ENCODE measurements around the gene ING5. TPM values are rescaled to one million over a fixed set of nuclear protein-coding genes. Genes with fewer than 3 reads are reported as not detected.

The ING5 gene
- polyA plus RNA-seq, 1 experiment, result 27.0 TPM

DNA sequence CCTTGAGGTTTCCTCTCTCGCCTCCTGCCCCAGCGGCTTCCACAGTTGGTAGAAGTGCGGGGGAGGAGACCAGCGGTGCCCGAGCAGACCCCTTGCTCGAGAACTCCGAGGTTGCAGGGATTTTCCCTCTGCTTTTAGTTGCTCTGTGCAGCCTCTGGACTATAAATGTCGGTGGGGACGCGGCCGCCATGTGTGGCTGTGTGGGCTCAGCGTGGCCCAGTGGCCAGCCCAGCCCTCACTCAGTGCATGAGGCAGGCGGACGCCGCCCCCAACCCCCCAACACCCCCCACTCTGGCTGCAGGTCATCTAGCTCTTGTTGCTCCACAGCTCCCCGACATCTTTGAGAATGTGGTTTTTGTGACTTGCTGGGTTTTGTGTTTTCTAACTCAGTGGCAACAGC, 17.3 kb downstream of the ING5 start:
- Histone ChIP-seq H3K27me3 (ENCODE audit: control insufficient read depth, insufficient read depth, low read length) (no peaks in the 10 kb centered on the region), H3K4me3 (ENCODE audit: low read depth, low read length) (no peak overlapping the region), H3K36me3 (ENCODE audit: control insufficient read depth, insufficient read depth, low read length) (peaks cover 32% of the 10 kb centered on the region)
- ChIA-PET POLR2A (no interaction called here), CTCF (interaction anchor here (2.1 kb wide), 1 partner anchor 16 kb away, joined by 5 read pairs; no protein-coding TSS in a partner anchor)
- no peak for DNase-seq (ENCODE audit: low read depth)
- TF ChIP-seq, protein P1, sequence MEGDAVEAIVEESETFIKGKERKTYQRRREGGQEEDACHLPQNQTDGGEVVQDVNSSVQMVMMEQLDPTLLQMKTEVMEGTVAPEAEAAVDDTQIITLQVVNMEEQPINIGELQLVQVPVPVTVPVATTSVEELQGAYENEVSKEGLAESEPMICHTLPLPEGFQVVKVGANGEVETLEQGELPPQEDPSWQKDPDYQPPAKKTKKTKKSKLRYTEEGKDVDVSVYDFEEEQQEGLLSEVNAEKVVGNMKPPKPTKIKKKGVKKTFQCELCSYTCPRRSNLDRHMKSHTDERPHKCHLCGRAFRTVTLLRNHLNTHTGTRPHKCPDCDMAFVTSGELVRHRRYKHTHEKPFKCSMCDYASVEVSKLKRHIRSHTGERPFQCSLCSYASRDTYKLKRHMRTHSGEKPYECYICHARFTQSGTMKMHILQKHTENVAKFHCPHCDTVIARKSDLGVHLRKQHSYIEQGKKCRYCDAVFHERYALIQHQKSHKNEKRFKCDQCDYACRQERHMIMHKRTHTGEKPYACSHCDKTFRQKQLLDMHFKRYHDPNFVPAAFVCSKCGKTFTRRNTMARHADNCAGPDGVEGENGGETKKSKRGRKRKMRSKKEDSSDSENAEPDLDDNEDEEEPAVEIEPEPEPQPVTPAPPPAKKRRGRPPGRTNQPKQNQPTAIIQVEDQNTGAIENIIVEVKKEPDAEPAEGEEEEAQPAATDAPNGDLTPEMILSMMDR (IDR thresholded peaks at IDR 0.05; ENCODE audit: insufficient read depth, low read depth, low read length), result no peak

- no peak overlapping the region for H3K4me3 ChIP-seq (ENCODE audit: low read depth, low read length)
- POLR2A ChIA-PET, result no interaction called here
- CTCF ChIA-PET, result no interaction called here
- TF ChIP-seq, protein P1 (IDR thresholded peaks at IDR 0.05; ENCODE audit: insufficient read depth, low read depth, low read length), result no peak
- no peaks in the 10 kb centered on the region for H3K27me3 ChIP-seq (ENCODE audit: control insufficient read depth, insufficient read depth, low read length)
- no peak for DNase-seq (ENCODE audit: low read depth)
- peaks cover 31% of the 10 kb centered on the region for H3K36me3 ChIP-seq (ENCODE audit: control insufficient read depth, insufficient read depth, low read length)
Observed at GRCh38 chr2:241720099-241720498, 18.3 kb downstream of the ING5 start.

GRCh38 chr2:241720560-241720959, 18.7 kb downstream of the ING5 start:
- Histone ChIP-seq H3K4me3 (ENCODE audit: low read depth, low read length) (no peak overlapping the region), H3K27me3 (ENCODE audit: control insufficient read depth, insufficient read depth, low read length) (no peaks in the 10 kb centered on the region), H3K36me3 (ENCODE audit: control insufficient read depth, insufficient read depth, low read length) (peaks cover 31% of the 10 kb centered on the region)
- TF ChIP-seq, protein P1 (IDR thresholded peaks at IDR 0.05; ENCODE audit: insufficient read depth, low read depth, low read length), result no peak
- no peak for DNase-seq (ENCODE audit: low read depth)
- ChIA-PET CTCF (interaction anchor here (2.1 kb wide), 1 partner anchor 18 kb away, joined by 8 read pairs; the partner anchor contains the start of gene ING5), POLR2A (no interaction called here)

GRCh38 chr2:241721852-241722251, 20.0 kb downstream of the ING5 start:
- CTCF ChIA-PET, result interaction anchor here (0.6 to 2.1 kb wide), 5 partner anchors 10 to 157 kb away, joined by 3 to 8 read pairs (median 3); partner anchors contain the start of genes D2HGDH and ING5
- no peak overlapping the region for H3K4me3 ChIP-seq (ENCODE audit: low read depth, low read length)
- no peaks in the 10 kb centered on the region for H3K27me3 ChIP-seq (ENCODE audit: control insufficient read depth, insufficient read depth, low read length)
- TF ChIP-seq, protein P1 (IDR thresholded peaks at IDR 0.05; ENCODE audit: insufficient read depth, low read depth, low read length), result no peak
- POLR2A ChIA-PET, result no interaction called here
- H3K36me3 ChIP-seq (ENCODE audit: control insufficient read depth, insufficient read depth, low read length), result peaks cover 31% of the 10 kb centered on the region
- no peak for DNase-seq (ENCODE audit: low read depth)

DNA sequence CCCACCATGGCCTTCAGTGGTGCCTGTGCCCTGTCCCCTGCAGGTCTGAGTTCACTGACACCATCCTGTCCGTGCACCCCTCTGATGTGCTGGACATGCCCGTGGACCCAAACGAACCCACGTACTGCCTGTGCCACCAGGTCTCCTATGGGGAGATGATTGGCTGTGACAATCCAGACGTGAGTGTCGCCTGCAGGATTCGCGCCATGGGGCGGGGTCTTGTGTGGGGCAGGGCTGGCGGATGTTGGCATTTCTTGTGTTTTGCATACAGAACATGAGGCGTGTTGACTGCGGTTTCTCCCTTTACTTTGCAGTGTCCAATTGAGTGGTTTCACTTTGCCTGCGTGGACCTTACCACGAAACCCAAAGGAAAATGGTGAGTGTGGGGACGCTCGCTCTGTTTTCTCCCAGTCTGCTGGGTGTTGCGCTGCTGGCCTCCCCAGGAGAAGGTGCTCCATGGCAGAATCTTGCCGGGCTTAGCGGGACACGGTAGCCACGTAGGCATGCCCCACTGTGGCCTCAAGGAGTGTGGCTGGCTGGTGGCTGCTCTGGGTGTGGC, 21.1 kb downstream of the ING5 start:
- no peak for DNase-seq (ENCODE audit: low read depth)
- no peaks in the 10 kb centered on the region for H3K27me3 ChIP-seq (ENCODE audit: control insufficient read depth, insufficient read depth, low read length)
- peaks cover 31% of the 10 kb centered on the region for H3K36me3 ChIP-seq (ENCODE audit: control insufficient read depth, insufficient read depth, low read length)
- H3K4me3 ChIP-seq (ENCODE audit: low read depth, low read length), result no peak overlapping the region
- TF ChIP-seq, protein P1 (IDR thresholded peaks at IDR 0.05; ENCODE audit: insufficient read depth, low read depth, low read length), result no peak
- CTCF ChIA-PET, result interaction anchor here (1.4 kb wide), 1 partner anchor 156 kb away, joined by 4 read pairs; no protein-coding TSS in a partner anchor
- POLR2A ChIA-PET, result no interaction called here

Measured in BJ (cell line).